Astrocyte (in vitro differentiated cells and primary cell): ENCODE measurements around the gene GPC2.

Source experiments
- EZH2 ChIP-seq: IDR thresholded peaks from 2 replicates; pipeline ENCODE4 v1.6.1; 2012; ENCODE audit warnings: mild to moderate bottlenecking, low read length, inconsistent platforms; ENCODE audit not compliant: insufficient read depth
- TF ChIP-seq, protein P1 (sequence below): IDR thresholded peaks from 2 replicates; pipeline ENCODE4 v1.5.1; 2011; ENCODE audit warnings: low read depth, mild to moderate bottlenecking, inconsistent platforms, low read length, moderate library complexity; ENCODE audit not compliant: insufficient read depth

DNA sequence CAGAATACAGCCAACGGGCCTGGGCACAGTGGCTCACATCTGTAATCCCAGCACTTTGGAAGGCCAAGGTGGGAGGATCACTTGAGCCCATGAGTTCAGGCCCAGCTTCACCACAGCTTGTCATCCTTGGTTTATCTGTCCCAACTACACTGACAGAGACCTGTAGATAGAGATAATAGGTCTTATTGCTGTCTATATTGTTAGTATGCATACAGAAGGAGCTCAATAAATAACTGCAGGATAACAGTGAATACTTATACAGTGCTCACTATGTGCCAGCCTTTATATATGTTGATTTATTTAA lies 56.5 kb downstream of the GPC2 start:
- no peak for TF ChIP-seq EZH2
- TF ChIP-seq, protein P1, sequence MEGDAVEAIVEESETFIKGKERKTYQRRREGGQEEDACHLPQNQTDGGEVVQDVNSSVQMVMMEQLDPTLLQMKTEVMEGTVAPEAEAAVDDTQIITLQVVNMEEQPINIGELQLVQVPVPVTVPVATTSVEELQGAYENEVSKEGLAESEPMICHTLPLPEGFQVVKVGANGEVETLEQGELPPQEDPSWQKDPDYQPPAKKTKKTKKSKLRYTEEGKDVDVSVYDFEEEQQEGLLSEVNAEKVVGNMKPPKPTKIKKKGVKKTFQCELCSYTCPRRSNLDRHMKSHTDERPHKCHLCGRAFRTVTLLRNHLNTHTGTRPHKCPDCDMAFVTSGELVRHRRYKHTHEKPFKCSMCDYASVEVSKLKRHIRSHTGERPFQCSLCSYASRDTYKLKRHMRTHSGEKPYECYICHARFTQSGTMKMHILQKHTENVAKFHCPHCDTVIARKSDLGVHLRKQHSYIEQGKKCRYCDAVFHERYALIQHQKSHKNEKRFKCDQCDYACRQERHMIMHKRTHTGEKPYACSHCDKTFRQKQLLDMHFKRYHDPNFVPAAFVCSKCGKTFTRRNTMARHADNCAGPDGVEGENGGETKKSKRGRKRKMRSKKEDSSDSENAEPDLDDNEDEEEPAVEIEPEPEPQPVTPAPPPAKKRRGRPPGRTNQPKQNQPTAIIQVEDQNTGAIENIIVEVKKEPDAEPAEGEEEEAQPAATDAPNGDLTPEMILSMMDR, result no peak
